AG04450 (cell line): ENCODE results near the gene CAV1. TPM values are rescaled to one million over a fixed set of nuclear protein-coding genes. Genes with fewer than 3 reads are reported as not detected.

Source experiments
- CTCF ChIA-PET: fragments of 300-600, 350-600 bp; formaldehyde crosslinking; extraction: SDS; loops from one replicate; lab custom pipeline; 2022; ENCODE audit warnings: antibody characterized with exemption, inconsistent platforms; lab: Charles Lee
- POLR2A ChIA-PET: fragments of 350-600 bp; formaldehyde crosslinking; extraction: SDS; loops from one replicate; lab custom pipeline; 2021; ENCODE audit warnings: antibody characterized with exemption, inconsistent platforms; lab: Yijun Ruan, JAX
- DNase-seq: peaks from one replicate; pipeline ENCODE4 v3.0.0-alpha.2; 2011; ENCODE audit warnings: low read depth, low spot score
- H3K27ac ChIP-seq: one replicate; pipeline ENCODE4 v1.5.1; 2012; ENCODE audit warnings: low read depth, low read length, control low read depth
- H3K27me3 ChIP-seq: one replicate; pipeline ENCODE4 v1.6.0; 2012; ENCODE audit warnings: low read length; ENCODE audit not compliant: control insufficient read depth, insufficient read depth
- H3K4me3 ChIP-seq: 2 replicates; pipeline ENCODE4 v1.5.1; 2011; ENCODE audit warnings: mild to moderate bottlenecking, low read depth, low read length, control low read depth
- H3K9me3 ChIP-seq: 2 replicates; pipeline ENCODE4 v1.5.1; 2012; ENCODE audit warnings: low read length; ENCODE audit not compliant: control insufficient read depth, insufficient read depth
- CTCF ChIP-seq: IDR thresholded peaks from 2 replicates; pipeline ENCODE4 v1.5.1; 2011; ENCODE audit warnings: low read depth, low read length, control low read depth, inconsistent platforms
- polyA plus RNA-seq: library from polyadenylated mRNA; depleted of rRNA; stranded (reverse); fragments of >200 nt; gene quantifications from 2 replicates; pipeline ENCODE4 v1.2.3, GENCODE V29; 2011

CAV1 gene
- polyA plus RNA-seq, 1 experiment = 1,209 TPM

DNA sequence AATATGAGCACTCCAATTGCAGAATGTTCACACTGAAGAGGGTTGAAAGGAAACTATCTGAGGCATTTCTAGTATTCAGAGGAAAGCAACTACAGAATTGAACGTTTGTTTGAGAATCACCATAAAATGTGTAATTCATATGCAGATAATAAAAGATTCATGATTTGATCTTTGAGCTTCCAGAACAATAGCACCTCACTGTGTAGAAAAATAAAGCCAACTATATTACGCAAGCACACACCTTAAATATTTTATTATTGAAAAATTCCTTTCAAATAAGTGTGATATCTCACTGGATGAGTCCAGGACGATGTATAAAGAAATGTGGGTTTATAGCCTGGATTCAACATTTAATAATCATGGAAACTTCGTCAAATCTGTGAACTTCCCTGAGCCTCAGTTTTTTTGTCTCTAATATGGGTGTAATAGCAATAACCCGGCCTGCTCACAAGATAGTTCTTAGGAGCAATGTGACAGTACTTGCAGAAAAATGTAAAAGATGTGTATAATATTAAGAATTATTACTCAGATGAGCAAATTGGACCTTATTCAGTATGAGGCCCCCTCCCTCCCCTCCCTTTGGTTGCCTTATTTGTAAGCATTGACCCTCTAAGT lies 36.8 kb upstream of the CAV1 start:
- ChIA-PET POLR2A (no interaction called here), CTCF (no interaction called here)
- DNase-seq = no peak
- Histone ChIP-seq H3K27me3 (no peaks in the 10 kb centered on the region), H3K9me3 (no peaks in the 10 kb centered on the region; the same call in 1 of the 2 replicates), H3K27ac (no peak overlapping the region), H3K4me3 (no peak overlapping the region)
- TF ChIP-seq CTCF = no peak

DNA sequence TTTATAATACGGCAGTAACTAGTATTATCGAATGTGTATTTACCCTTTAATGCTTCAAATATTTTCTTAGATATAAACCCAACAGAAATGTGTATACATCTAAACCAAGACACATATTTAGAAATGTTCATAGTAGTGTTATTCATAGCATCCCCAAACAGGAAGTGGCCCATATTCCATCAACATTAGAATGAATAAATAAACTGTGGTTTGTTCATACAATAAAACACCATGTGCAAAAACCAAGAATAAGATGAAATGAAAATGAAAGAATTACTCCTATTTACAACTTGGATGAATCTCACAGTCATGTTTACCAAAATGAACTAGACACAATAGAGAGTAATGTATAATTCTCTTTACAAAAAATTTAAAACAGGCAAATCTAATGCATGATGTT lies 34.5 kb upstream of the CAV1 start:
- H3K27me3 ChIP-seq = no peaks in the 10 kb centered on the region
- H3K4me3 ChIP-seq = no peak overlapping the region
- CTCF ChIA-PET = no interaction called here
- no peak overlapping the region for H3K27ac ChIP-seq
- TF ChIP-seq CTCF = no peak
- no peaks in the 10 kb centered on the region; the same call in 1 of the 2 replicates for H3K9me3 ChIP-seq
- no peak for DNase-seq
- POLR2A ChIA-PET = no interaction called here

DNA sequence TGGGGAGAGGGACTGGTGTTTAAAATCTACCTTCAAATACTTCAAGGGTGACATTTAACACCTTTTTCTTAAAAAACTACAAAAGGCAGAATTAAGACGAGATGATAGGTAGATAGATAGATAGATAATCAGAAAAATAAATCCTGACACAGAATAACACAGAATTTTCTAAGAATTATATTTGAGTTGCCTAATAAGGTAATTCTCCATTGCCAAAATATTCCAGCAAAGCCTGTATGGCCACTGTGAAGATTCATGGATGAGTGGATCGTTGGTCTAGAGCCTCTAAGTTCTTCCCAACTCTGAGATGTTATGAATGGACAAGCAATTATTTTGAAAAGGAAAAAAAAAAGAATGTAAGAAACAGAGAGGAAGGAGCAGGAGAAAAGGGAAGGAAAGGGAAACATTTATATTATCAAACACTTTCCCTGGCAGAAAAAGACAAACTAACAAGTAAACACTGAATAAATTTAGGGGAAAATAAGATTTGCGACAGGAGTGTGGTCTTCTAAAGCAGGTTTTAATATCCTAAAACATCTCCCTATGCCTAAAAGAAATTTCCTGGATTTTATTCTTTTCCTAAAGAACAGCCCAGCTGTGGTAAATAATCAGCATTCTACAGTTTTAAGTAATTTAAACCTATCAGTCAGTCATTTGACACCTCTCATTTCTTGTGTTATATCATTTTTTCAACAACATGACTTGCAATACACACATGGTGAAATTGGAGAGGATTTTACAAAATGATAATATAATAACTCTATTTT lies 32.8 kb upstream of the CAV1 start:
- Histone ChIP-seq H3K9me3 (no peaks in the 10 kb centered on the region; the same call in 1 of the 2 replicates), H3K27ac (no peak overlapping the region), H3K27me3 (no peaks in the 10 kb centered on the region), H3K4me3 (no peak overlapping the region)
- ChIA-PET CTCF (interaction anchor here (0.6 to 1.5 kb wide), 2 partner anchors 49 to 97 kb away, joined by 4 to 5 read pairs; no protein-coding TSS in a partner anchor), POLR2A (interaction anchor here (0.6 kb wide), 1 partner anchor 232 kb away, joined by 12 read pairs; no protein-coding TSS in a partner anchor)
- DNase-seq = no peak
- no peak for TF ChIP-seq CTCF

GRCh38 chr7:116492654-116493109 lies 32.2 kb upstream of the CAV1 start:
- Histone ChIP-seq H3K27ac (no peak overlapping the region), H3K9me3 (no peaks in the 10 kb centered on the region; the same call in 1 of the 2 replicates), H3K4me3 (no peak overlapping the region), H3K27me3 (no peaks in the 10 kb centered on the region)
- ChIA-PET POLR2A (interaction anchor here (0.6 kb wide), 1 partner anchor 233 kb away, joined by 12 read pairs; no protein-coding TSS in a partner anchor), CTCF (interaction anchor here (0.6 kb wide), 1 partner anchor 49 kb away, joined by 5 read pairs; no protein-coding TSS in a partner anchor)
- no peak for DNase-seq
- TF ChIP-seq CTCF = no peak
